Uterus (tissue), 2 donors: ENCODE results near the gene GRIK3.

ENCODE experiments used
- CTCF ChIP-seq, 4 experiments: fragments of 200-600 bp in 2 of 4; fragments of 450-650 bp in 2 of 4; sonication (generic) in 2 of 4; IDR thresholded peaks; one replicate each; pipeline ENCODE4 v1.5.1; 2016 to 2019; ENCODE audit warnings: antibody characterized with exemption in 4 of 4, mild to moderate bottlenecking in 2 of 4, moderate library complexity in 1 of 4
- POLR2A ChIP-seq, 2 donors: fragments of 450-650 bp; IDR thresholded peaks; one replicate each; pipeline ENCODE4 v1.6.1; 2016; ENCODE audit warnings: antibody characterized with exemption in 2 of 2, mild to moderate bottlenecking in 1 of 2, moderate library complexity in 1 of 2

- TF ChIP-seq CTCF (IDR thresholded peaks at IDR 0.05): no peak
- no peak for TF ChIP-seq POLR2A (IDR thresholded peaks at IDR 0.05)
Observed at GRCh38 chr1:36802018-36802417, 232.3 kb downstream of the GRIK3 start.
